Skeletal muscle tissue (tissue), 4 donors: ENCODE data around the gene GALNT18. TPM values are rescaled to one million over a fixed set of nuclear protein-coding genes. Genes with fewer than 3 reads are reported as not detected.

Source experiments
- H3K27ac ChIP-seq: one replicate; pipeline ENCODE4 v1.7.0; 2013; ENCODE audit warnings: mild to moderate bottlenecking, low read depth, low read length, inconsistent platforms
- H3K27me3 ChIP-seq, 3 donors: one replicate each; pipeline ENCODE4 v1.7.0; 2013; ENCODE audit warnings: low read length in 3 of 3; ENCODE audit not compliant: control insufficient read depth in 3 of 3, insufficient read depth in 3 of 3
- H3K36me3 ChIP-seq, 3 donors: one replicate each; pipeline ENCODE4 v1.7.0; 2013; ENCODE audit warnings: low read length in 3 of 3; ENCODE audit not compliant: control insufficient read depth in 3 of 3, insufficient read depth in 3 of 3
- H3K4me1 ChIP-seq, 3 donors: one replicate each; pipeline ENCODE4 v1.7.0; 2013; ENCODE audit warnings: low read length in 3 of 3, mild to moderate bottlenecking in 3 of 3; ENCODE audit not compliant: control insufficient read depth in 3 of 3, insufficient read depth in 3 of 3
- H3K4me3 ChIP-seq, 3 donors: one replicate each; pipeline ENCODE4 v1.7.0; 2013; ENCODE audit warnings: low read length in 3 of 3
- H3K9ac ChIP-seq, 3 donors: one replicate each; pipeline ENCODE4 v1.7.0; 2013; ENCODE audit warnings: low read length in 3 of 3, mild to moderate bottlenecking in 3 of 3, moderate library complexity in 2 of 3, low read depth in 1 of 3
- H3K9me3 ChIP-seq, 3 donors: one replicate each; pipeline ENCODE4 v1.7.0; 2013; ENCODE audit warnings: low read length in 3 of 3; ENCODE audit not compliant: control insufficient read depth in 3 of 3
- total RNA-seq: library from RNA; depleted of rRNA; stranded (reverse); fragments of >200 nt; gene quantifications from one replicate; pipeline ENCODE4 v1.2.3, GENCODE V29; 2014
- donor health status: Osteomylitis.

Gene GALNT18
- total RNA-seq, 1 donor from 2014 or later = 9.4 TPM

DNA sequence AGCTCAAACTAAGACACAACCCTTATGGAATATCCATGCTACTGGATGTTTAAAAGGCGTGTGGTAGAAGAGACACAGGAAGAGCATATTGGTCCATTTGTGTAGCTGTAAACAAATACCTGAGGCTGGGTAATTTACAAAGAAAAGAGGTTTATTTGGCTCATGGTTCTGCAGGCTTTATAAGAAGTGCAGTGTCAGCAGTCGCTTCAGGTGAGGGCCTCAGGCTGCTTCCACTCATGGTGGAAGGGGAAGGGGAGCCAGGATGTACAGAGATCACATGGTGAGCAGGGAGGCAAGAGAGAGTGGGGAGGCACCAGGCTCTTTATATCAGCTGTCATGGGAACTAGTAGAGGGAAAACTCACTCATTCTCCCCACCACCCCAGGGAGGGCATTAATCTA is 237.0 kb downstream of the GALNT18 start:
- no peak overlapping the region for H3K27ac ChIP-seq
- H3K9ac ChIP-seq = no peak overlapping the region
- no peaks in the 10 kb centered on the region for H3K9me3 ChIP-seq
- no peaks in the 10 kb centered on the region for H3K36me3 ChIP-seq
- no peak overlapping the region for H3K4me3 ChIP-seq
- no peaks in the 10 kb centered on the region for H3K27me3 ChIP-seq
- peaks cover 0 to 16% (median 9%) of the 10 kb centered on the region in 3 donors for H3K4me1 ChIP-seq

DNA sequence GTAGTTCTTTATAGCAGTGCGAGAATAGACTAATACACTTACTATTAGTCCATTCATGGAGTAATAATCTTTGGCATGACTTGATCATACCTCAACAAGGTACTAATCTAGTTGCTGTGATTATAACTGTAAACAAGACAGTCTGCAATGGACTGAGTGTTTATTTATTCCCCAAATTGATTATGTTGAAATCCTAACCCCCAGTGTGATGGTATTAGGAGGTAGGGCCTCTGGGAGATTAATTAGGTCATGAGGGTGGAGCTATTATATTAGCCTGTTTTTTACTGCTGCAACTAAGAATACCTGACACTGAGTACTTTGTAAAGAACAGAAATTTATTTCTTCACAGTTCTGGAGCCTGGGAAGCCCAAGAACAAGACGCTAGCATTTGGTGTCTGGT is 237.8 kb downstream of the GALNT18 start:
- H3K9me3 ChIP-seq = no peaks in the 10 kb centered on the region
- no peak overlapping the region for H3K4me3 ChIP-seq
- H3K27ac ChIP-seq = no peak overlapping the region
- no peaks in the 10 kb centered on the region for H3K36me3 ChIP-seq
- no peak overlapping the region for H3K9ac ChIP-seq
- H3K4me1 ChIP-seq = peaks cover 0 to 13% (median 9%) of the 10 kb centered on the region in 3 donors
- no peaks in the 10 kb centered on the region for H3K27me3 ChIP-seq

DNA sequence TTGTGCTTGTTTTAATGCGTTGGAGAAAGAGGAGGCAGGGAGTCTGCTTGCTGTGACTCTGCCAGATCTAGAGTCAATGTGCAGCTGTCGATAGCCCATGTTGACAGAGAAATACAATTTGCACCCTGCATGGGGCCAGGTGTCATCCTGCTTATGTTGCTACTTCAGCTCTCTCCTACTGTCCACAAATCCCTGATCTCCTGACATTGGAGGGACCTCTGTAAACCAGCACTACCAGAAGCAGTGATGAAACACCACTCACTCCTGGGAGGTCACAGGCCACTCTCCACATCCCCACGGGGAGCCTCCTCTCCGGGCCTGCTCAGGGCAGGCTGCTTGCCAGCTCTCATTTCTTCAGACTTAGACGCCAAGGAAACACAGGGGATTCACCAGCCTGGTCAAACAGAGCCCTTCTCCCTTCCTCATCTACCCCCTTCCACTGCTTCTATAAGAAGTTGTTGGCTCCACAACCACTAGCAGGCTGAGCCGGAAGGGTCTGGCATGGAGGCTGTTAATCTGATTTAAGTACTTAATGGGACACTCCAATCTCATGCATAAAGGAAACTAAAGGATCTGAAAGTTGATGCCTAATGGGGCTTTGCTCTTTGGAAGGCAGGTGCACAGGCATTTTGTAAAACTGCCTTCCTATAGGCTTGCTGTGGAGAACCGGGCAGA is 238.8 kb downstream of the GALNT18 start:
- Histone ChIP-seq H3K27ac (no peak overlapping the region), H3K27me3 (no peaks in the 10 kb centered on the region), H3K4me1 (peaks cover 0 to 11% (median 6%) of the 10 kb centered on the region in 3 donors), H3K9ac (no peak overlapping the region), H3K36me3 (no peaks in the 10 kb centered on the region), H3K4me3 (no peak overlapping the region), H3K9me3 (no peaks in the 10 kb centered on the region)

DNA sequence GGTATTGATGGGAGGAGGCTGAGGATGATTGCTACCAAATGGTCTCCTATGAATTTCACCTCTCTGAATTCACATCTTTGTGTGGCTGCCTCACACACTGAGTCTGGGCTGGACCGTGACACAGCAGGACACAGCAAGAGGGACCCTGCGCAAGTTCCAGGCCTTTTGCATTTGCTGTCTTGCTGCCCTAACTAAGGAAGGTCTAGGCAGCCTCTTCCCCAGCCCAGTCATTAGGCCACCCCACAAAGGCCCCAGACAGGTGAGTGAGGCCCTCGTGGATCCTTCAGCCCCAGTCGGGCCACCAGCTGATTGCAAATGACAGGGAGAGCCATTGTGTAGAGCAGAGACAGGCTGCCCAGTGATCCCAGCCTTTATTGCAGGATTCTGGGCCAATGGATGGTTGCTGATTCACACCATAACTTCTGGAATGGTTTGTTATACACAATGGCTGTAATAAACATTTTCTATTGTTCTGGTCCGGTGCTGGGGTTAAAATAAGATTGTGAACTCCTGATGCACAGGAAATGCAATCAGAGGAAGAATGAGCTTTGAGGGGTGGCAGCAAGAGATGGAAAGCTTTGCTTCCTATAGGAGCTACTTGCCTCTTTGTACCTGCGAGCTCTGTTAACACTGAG is 240.2 kb downstream of the GALNT18 start:
- H3K27ac ChIP-seq = no peak overlapping the region

DNA sequence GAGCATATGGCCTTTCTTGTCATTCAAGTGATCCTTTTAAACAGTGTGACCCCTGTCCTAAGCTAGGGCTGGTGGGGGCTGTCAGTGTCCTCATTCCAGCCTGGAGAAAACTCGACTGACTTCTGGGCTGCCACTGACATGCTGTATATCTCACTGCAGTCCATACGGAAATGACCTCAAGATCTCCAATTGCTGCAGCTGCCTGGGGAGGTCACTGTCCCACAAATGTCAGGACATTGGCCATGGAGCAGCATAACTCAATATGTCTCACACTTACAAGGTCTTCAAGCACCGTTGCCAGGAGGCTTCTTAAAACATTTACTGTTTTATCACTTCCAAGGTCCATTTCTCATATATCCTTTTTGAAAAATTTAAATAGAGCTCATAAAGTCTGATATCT is 240.9 kb downstream of the GALNT18 start:
- no peaks in the 10 kb centered on the region for H3K9me3 ChIP-seq
- peaks cover 0 to 4% (median 0%) of the 10 kb centered on the region in 3 donors for H3K4me1 ChIP-seq
- peaks cover 0 to 2% (median 0%) of the 10 kb centered on the region in 3 donors for H3K36me3 ChIP-seq
- no peak overlapping the region for H3K27ac ChIP-seq
- no peaks in the 10 kb centered on the region for H3K27me3 ChIP-seq
- no peak overlapping the region for H3K9ac ChIP-seq
- H3K4me3 ChIP-seq = no peak overlapping the region

More for the DNA sequence above, 240.2 kb downstream of the GALNT18 start:
- Histone ChIP-seq H3K9ac (no peak overlapping the region), H3K27me3 (no peaks in the 10 kb centered on the region), H3K36me3 (peaks cover 0 to 2% (median 0%) of the 10 kb centered on the region in 3 donors), H3K9me3 (no peaks in the 10 kb centered on the region), H3K4me1 (peaks cover 0 to 4% (median 0%) of the 10 kb centered on the region in 3 donors), H3K4me3 (no peak overlapping the region)

DNA sequence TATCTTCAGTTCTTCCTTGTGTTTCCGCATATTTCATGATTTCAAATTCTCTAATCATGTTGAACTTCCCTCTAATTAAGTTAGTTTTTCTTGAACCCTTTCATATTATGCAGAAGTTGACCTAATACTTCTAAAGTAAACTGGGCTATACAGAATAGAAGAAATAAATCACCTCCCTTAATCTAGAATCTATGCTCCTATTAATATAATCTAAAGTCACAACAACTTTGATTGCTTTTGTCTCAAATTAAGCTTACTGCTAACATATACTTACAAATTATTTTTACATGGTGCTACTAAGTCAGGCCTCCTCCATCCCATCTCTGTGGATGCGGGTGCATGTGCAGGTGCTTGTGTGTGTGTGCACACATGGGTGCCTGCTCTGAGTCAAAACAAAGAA is 241.5 kb downstream of the GALNT18 start:
- Histone ChIP-seq H3K9ac (no peak overlapping the region), H3K36me3 (peaks cover 0 to 2% (median 0%) of the 10 kb centered on the region in 3 donors), H3K4me1 (peaks cover 0 to 4% (median 0%) of the 10 kb centered on the region in 3 donors), H3K4me3 (no peak overlapping the region), H3K27me3 (no peaks in the 10 kb centered on the region), H3K27ac (no peak overlapping the region), H3K9me3 (no peaks in the 10 kb centered on the region)

DNA sequence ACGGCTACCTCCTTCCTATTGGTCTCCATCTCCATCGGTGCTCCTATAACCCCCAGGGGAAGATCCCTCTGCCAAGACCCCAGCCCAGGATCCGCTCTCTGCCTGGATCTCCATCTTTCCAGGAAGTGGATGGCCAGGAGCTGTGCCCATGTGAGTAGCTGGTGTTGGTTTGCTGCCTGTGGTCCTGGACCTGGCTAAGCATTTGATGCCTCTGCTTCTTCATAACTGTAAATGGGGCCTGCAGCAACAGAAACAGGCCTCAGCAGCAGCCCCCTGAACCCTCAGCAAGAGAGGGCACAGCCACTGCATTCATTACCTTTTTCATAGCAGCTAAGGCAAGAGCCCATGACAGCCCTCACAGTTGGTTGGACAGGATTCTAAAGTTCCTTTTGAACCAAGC is 242.1 kb downstream of the GALNT18 start:
- no peaks in the 10 kb centered on the region for H3K9me3 ChIP-seq
- no peak overlapping the region for H3K9ac ChIP-seq
- H3K27ac ChIP-seq = no peak overlapping the region
- peaks cover 0 to 2% (median 0%) of the 10 kb centered on the region in 3 donors for H3K36me3 ChIP-seq
- H3K4me1 ChIP-seq = peaks cover 0 to 4% (median 0%) of the 10 kb centered on the region in 3 donors
- H3K4me3 ChIP-seq = no peak overlapping the region
- no peaks in the 10 kb centered on the region for H3K27me3 ChIP-seq

DNA sequence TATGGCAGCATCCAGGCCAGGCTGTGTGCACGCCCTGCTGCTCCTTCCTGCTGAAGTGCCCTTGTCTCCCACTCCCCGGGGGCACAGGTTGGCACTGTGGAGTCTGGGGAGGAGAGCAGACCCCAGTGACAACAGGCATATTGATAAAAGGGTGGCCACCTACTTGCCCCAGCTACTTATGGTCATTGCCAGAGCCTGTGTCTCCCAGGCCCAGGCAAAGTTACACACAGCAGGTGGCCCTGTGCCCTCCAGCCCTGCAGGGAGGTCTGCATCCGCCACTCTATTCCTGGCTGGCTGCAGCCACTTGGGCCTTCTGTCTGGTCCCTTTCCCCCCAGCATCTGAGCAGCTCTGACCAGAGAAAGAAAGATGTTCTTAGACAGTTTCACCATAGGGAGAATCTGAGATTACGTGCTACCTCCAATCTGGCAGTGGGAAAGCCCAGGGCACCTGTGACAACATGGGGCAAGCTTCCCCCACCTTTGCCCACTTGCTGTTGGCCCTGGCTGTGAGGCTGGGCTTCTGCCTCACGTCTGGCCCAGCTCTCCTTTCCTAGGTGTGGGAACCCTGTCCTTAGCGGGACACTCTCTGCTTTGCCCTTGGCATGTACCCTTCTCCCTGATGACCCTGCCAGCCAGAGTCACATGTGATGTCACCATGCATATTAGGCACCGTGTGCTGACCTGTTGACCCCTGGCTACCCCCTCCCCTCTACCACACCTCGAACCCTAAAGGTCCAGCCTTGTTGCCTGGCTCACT is 243.4 kb downstream of the GALNT18 start:
- Histone ChIP-seq H3K4me1 (peaks cover 0 to 4% (median 0%) of the 10 kb centered on the region in 3 donors), H3K9me3 (no peaks in the 10 kb centered on the region), H3K4me3 (no peak overlapping the region), H3K9ac (no peak overlapping the region), H3K27me3 (no peaks in the 10 kb centered on the region), H3K36me3 (peaks cover 0 to 2% (median 0%) of the 10 kb centered on the region in 3 donors), H3K27ac (no peak overlapping the region)

DNA sequence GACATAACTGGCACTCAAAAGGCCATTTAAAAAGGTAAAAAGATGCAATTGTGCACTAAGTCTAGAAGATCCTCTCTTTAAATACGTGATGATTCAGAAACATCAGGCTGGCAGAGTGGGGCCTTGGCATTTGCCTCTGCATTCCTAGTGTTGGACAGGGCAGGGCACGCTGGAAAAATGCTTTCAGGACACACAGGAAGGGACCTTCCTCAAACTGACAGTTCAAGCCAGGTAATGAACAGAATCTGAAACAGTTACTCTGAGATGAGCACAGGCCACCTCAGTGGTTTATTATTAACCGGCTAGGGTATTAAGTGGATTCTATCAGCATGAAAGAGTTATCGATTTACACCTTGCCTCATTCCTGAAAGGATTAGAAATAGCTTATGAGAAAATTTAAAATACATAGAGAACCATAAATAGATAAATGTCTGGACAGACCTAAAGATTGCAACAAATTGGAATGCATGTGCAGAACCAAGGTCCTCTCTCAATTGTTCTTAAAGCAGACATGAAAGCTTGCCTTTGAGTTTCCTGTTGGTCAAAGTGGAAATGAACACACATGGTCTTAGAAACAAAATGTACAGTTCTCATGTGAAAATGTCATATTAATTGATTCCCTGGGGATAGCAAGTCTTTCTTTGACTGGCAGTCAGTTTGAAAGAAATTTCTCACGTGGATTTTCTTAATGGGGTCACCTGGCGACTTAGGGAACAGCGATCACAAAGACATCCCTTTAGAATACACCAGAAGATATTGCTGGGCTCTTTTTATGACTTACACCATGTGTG is 247.3 kb downstream of the GALNT18 start:
- H3K27ac ChIP-seq = no peak overlapping the region
- no peak overlapping the region for H3K9ac ChIP-seq
- peaks cover 0 to 3% (median 0%) of the 10 kb centered on the region in 3 donors for H3K4me1 ChIP-seq
- H3K27me3 ChIP-seq = no peaks in the 10 kb centered on the region
- H3K4me3 ChIP-seq = no peak overlapping the region
- no peaks in the 10 kb centered on the region for H3K9me3 ChIP-seq
- peaks cover 0 to 2% (median 0%) of the 10 kb centered on the region in 3 donors for H3K36me3 ChIP-seq
